ENCODE measurements around the gene RNF43.
"Not testable (repeated sequence)": the region's sequence is repeated elsewhere in the genome, so short reads cannot be mapped to it uniquely, and the experiment has no call there.

Gene RNF43

DNA sequence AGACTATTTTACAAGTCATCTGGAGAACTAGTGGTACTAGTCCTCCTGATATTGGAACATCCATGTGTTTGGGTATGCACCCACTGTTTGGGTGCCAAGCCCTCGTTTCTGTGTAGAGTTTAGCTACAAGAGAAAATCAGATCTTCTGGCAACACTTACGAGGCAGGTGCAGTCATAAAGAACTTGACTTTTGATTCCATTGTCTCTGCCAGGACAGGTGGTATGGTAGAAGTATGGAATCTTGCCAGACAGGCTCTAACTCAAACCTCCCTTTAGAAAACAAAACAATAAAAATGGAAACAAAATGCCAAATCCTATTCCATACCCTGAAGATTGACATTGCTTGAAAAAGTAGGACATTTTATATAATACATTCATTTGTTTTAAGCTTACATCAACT, 16.0 kb downstream of the RNF43 start:
- POLR2A ChIA-PET (ENCODE audit: low non-redundant PET), result no interaction called here
- CTCF ChIA-PET, result interaction anchor here (1.1 kb wide), 1 partner anchor 16 kb away, joined by 3 read pairs; the partner anchor contains the start of gene RNF43
- DNase-seq (ENCODE audit: low spot score), result no peak
- TF ChIP-seq, protein P1, sequence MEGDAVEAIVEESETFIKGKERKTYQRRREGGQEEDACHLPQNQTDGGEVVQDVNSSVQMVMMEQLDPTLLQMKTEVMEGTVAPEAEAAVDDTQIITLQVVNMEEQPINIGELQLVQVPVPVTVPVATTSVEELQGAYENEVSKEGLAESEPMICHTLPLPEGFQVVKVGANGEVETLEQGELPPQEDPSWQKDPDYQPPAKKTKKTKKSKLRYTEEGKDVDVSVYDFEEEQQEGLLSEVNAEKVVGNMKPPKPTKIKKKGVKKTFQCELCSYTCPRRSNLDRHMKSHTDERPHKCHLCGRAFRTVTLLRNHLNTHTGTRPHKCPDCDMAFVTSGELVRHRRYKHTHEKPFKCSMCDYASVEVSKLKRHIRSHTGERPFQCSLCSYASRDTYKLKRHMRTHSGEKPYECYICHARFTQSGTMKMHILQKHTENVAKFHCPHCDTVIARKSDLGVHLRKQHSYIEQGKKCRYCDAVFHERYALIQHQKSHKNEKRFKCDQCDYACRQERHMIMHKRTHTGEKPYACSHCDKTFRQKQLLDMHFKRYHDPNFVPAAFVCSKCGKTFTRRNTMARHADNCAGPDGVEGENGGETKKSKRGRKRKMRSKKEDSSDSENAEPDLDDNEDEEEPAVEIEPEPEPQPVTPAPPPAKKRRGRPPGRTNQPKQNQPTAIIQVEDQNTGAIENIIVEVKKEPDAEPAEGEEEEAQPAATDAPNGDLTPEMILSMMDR (conservative IDR thresholded peaks at IDR 0.05; ENCODE audit: low read depth), result no peak
- no peak overlapping the region for H3K27ac ChIP-seq

DNA sequence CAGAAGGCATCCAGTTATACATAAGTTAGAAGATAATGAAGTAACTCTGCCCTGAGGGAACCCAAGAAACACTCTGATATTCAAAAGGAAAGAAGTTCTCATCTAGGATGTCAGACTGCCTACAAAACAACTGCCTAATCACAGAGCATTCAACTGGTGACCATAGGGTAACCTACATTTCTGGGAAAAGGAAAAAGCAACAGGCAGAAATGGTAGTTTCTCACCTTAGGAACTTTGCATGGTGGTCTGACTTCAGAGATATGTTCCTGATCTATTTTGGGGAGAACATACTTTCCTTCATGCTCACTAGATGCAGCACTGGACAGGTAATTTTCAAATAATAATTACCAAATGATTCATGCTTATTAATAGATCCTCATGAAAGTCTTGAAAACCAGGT, 16.5 kb downstream of the RNF43 start:
- no peak overlapping the region for H3K27ac ChIP-seq
- no peak for DNase-seq (ENCODE audit: low spot score)
- TF ChIP-seq, protein P1 (conservative IDR thresholded peaks at IDR 0.05; ENCODE audit: low read depth), result no peak
- ChIA-PET CTCF (no interaction called here), POLR2A (ENCODE audit: low non-redundant PET) (no interaction called here)

DNA sequence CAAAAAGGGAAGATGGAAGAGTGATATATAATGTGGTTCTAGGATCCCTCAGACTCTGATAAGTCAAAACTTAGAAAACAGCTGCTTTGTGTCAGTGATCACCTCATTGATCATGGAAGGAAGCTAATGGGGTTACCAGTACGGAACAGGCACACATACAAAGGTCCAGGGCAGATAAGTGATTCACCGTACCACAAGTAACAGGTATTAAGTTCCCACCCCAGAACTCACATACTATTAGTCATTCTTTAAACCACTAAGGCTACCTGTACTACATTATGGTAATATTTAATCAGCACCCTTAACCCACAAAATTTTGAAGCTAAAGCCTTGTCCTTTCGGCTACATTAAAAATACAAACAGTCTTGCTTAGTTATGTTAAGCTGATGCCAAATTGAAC, 17.4 kb downstream of the RNF43 start:
- no peak for DNase-seq (ENCODE audit: low spot score)
- TF ChIP-seq, protein P1 (conservative IDR thresholded peaks at IDR 0.05; ENCODE audit: low read depth), result no peak
- H3K27ac ChIP-seq, result no peak overlapping the region
- ChIA-PET POLR2A (ENCODE audit: low non-redundant PET) (interaction anchor here (0.7 kb wide), 1 partner anchor 48 kb away, joined by 4 read pairs; the partner anchor contains the start of gene SUPT4H1), CTCF (no interaction called here)

DNA sequence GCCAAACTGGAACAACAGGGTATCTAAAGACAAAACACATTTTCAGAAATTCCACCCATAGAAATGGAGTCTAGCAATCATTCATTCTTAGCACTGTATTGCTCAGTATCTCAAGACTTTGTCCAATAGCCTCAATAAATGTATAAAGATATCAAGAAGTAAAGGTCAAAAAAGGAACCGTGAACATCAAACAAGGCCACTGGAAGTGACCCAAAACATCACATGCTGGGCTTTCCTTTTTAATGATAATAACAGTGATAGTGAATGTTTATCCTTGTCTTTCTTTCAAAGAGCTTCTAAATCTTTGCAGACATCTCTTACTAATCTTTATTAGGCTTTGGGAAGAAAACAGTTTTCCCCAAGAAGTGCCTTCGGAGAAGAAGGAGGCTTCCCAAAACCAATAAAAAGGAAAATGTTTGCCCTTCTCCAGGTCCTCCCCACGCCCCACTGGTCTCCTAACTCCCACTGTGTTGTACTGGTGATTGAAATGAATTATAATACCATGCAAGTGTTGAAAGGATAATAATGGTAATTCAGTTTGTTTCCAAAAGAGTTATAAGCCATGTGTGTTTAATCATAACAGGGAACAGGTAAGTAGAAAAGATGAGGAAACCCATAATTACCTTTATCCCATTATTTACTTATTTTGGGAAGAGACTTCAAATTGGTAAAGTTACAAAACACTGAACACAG, 18.6 kb downstream of the RNF43 start:
- TF ChIP-seq, protein P1 (conservative IDR thresholded peaks at IDR 0.05; ENCODE audit: low read depth), result no peak
- CTCF ChIA-PET, result no interaction called here
- H3K27ac ChIP-seq, result no peak overlapping the region
- no peak for DNase-seq (ENCODE audit: low spot score)
- POLR2A ChIA-PET (ENCODE audit: low non-redundant PET), result no interaction called here

DNA sequence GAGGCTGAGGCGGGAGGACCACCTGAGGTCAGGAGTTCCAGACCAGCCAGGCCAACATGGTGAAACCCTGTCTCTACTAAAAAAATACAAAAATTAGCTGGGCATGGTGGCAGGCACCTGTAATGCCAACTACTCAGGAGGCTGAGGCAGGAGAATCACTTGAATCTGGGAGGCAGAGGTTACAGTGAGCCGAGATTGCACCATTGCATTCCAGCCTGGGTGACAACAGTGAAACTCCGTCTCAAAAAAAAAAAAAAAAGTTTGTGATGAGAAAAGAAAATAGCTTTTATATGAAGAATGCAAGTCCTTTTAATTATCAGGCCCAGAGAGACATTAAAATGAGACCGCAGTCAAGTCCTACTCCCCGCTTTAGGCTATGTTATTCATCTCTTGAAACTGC, 19.9 kb downstream of the RNF43 start:
- DNase-seq (ENCODE audit: low spot score); POLR2A ChIA-PET (ENCODE audit: low non-redundant PET); H3K27ac ChIP-seq; CTCF ChIA-PET: not testable (repeated sequence)

DNA sequence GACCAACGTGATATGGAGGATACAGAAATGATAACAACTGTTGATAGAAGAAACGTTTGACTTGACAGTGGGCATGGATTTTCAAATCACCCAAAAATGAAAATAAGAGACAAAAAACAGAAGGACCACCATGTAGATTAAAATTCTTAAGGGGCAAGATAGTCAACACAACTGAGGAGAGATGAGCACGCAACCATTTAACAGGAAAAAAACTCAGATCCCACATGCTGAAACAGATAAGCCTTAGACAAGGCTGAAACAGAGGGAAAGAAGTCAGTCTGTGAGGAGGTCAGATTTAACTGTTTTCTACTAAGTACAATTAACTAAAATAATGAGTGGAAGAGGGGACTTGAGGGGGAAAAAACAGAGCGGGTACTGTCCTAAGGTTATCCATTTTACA, 21.2 kb downstream of the RNF43 start:
- ChIA-PET CTCF (no interaction called here), POLR2A (ENCODE audit: low non-redundant PET) (no interaction called here)
- no peak overlapping the region for H3K27ac ChIP-seq
- TF ChIP-seq, protein P1 (conservative IDR thresholded peaks at IDR 0.05; ENCODE audit: low read depth), result no peak
- DNase-seq (ENCODE audit: low spot score), result no peak

DNA sequence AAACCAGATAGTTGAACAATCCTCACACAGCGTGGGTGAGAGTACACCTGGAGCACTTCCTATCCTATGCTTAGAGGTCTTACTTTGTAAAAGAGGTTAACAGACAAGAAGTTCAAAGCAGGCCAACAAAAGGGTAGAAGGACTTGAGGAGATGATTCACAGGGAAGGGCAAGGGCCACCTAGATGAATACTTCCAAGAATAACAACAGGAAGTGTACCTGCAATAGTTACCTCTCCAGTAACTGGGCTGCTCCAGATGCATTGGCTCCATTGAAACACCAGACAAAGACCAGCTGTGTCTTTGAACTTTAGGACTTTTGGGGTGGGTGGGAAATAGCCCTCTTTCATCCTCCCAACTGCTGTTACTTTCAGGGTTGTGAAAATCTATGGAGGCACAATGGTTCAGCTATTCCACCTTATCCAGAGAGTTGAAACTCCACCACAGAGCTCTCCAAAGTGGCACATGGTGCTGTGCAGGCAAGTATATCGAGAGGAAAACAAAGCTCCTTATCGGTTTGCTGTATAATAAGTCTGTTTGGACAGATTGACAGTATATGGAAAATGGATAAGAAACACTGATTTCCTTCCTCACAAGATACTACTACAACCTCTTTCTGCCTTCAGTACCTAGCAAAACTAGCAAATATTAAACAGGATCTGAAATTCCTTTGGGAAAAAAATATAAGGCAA, 22.7 kb downstream of the RNF43 start:
- no peak for DNase-seq (ENCODE audit: low spot score)
- no peak overlapping the region for H3K27ac ChIP-seq
- ChIA-PET CTCF (interaction anchor here (0.7 kb wide), 1 partner anchor 14 kb away, joined by 3 read pairs; no protein-coding TSS in a partner anchor), POLR2A (ENCODE audit: low non-redundant PET) (no interaction called here)
- TF ChIP-seq, protein P1 (conservative IDR thresholded peaks at IDR 0.05; ENCODE audit: low read depth), result no peak
